HG03064 (cell line): Measurements from ENCODE around the gene ZDHHC14.
"Not testable (repeated sequence)": the region's sequence is repeated elsewhere in the genome, so short reads cannot be mapped to it uniquely, and the experiment has no call there.

Source experiments
- ATAC-seq: cut with Tn5 transposase; IDR thresholded peaks from one replicate; pipeline ENCODE4 v1.9.1; 2021; ENCODE audit warnings: low read depth; ENCODE audit not compliant: unreplicated experiment

Gene ZDHHC14

DNA sequence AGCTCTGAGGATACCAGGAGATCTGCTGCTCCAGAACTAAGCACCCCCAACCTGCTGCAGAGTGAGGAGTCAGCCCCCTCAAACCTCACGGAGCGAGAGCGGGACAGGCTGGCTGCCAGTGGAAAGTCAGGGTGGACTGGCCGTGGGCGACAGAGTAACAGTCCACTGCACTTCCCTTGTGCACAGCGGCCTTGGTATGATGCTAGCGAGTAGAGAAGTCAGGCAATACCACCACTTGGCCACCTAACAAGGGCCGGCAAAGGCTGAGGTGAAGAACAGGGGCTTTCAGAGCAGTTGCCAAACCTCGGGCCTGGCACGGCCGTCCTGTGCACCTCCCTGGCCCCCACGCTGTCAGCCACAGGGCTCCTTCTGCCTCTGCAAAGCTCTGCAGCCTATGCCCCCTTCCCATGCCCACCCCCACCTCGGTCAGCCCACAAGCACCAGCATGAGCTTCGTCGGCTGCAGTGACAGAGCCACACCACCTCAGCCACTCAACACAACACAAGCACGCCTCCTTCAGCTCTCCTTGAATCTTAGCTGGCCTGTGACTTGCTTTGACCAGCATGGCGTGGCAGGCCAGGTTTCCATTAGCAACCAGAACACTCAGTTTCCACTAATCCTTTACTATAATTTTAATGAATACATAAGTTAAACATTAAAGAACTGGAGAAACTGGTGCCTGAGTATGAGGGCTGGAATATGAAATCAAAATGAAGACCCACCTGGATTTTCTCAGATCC is 314.5 kb downstream of the ZDHHC14 start:
- no peak for ATAC-seq

DNA sequence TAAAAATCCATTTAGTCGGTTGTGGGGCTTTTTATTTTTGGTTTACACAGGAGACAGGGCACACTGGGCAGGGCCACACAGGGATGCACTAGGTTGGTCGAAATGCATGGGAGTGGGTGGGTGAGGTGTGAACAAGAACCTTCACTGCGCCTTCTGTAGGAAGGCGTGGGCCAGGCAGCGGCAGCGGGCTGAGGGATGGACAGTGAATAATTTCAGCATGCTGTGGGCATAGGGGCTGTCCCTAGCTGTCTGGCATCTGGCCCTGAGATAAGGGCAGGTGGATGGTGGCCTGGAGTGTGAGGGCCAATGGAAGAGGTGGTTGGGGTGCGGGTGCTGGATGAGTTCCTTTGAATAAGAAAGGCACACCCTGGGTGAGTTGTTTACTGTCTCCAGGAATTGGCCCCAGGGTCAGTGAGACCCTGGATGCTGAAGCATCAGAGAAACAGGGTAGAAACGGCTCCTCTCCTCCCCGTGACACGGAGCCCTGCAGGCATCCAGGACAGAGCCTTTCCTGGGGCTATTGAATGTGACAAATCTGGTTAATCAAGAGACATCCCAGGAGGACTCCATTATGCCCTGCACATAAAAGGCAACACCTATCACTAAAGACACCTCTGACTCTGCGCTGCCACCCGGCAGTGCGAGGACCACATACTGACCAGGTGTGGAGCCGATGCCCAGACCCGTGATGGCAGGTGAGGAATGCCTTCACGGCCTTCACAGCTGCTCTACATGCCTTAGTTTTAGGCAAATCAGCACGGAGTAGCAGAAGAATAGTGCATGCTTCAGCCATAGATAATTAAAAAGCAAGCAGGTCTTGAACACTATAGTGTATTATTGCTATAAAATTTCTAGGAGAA is 319.0 kb downstream of the ZDHHC14 start:
- ATAC-seq: no peak

DNA sequence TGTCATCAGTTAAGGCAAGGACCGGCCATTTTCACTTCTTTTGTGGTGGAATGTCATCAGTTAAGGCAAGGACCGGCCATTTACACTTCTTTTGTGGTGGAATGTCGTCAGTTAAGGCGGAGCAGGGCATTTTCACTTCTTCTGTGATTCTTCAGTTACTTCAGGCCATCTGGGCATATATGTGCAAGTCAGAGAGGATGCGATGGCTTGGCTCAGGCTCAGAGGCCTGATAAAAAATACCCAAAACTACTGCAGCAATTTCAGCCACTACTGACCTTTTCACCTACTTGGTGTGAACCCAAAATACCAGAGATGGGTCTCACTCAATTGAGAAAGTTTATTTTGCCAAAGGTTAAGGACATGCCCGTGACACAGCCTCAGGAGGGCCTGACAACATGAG is 325.4 kb downstream of the ZDHHC14 start:
- not testable (repeated sequence) for ATAC-seq

DNA sequence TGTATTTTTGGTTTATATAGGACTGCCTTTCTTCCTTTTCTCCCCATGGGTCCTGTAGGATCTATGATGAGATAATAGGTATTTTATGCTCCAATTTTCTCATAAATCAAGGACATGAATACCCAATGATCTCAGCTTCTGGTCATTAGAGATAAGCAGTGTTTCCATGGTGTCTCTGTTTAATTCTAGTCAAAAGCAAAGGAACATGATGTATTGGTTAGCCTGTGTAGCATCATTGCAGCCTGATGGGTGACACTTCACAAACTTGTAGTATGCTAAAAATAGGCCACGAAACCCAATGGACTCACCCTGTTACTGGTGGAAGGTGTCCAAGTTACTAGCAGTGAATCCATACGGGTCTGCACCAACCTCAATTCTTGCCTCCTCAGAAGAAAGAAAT is 325.9 kb downstream of the ZDHHC14 start:
- ATAC-seq: no peak

DNA sequence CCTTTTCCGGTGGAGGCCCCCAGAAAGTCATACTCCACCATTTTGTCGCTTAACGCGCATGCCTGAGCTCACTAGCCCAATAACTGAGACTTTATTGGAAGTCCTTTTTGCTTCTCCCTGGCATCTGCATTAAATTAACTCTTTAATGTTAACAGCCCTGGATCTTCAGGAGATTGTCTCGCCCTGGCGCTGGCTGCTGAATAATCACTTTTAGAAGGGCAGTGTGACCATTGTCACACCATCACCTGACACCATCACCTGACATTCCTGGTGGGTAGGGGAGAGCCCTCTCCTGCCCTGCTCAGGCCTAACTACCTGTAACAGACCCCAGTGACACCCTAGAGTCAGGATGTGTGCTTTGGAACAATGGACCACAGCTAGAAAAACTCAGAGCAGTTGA is 326.6 kb downstream of the ZDHHC14 start:
- ATAC-seq: no peak

DNA sequence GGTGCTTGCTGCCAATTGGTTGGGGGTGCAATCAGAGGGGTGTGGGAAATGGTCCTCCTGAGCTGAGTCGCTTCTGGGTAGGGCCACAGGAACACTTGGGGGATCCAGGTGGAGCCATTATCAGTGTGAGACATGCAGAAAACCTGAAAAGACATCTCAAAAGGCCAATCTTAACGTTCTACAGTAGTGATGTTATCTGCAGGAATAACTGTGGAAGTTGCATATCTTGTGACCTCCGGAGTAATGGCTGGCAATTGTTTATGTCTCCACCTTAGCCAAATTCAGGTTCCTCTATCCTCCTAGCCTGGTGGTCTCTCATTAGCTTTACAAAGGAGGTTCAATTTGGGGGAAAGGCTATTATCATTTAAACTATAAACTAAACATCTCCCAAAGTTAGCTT is 327.2 kb downstream of the ZDHHC14 start:
- ATAC-seq: no peak

DNA sequence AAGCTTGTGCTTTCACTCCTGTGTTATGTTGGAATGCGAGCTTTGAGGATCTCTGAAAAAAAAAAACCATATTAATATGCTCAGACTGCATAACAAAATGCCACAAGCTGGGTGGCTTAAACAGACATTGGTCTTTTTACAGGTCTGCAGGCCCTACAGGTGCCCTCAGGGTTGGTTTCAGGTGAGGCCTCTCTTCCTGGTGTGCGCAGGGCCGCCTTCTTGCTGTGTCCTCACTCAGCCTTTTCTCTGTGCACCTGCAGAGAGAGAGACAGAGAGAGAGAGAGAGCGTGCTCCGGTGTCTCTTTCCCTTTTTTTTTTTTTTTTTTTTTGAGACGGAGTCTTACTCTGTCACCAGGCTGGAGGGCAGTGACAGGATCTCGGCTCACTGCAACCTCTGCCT is 327.9 kb downstream of the ZDHHC14 start:
- no peak for ATAC-seq

DNA sequence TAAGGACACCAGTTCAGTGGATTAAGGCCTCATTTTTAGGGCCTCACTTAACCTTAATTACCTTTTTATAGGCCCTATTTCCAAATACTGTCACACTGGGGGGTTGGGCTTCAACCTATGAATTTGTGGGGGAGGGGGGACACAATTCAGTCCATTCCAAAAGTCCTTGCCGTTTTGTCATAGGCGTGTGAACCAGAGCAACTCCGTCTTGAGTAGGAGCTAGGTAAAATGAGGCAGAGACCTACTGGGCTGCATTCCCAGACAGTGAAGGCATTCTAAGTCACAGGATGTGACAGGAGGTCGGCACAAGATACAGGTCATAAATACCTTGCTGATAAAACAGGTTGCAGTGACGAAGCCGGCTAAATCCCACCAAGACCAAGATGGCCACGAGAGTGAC is 328.6 kb downstream of the ZDHHC14 start:
- no peak for ATAC-seq

DNA sequence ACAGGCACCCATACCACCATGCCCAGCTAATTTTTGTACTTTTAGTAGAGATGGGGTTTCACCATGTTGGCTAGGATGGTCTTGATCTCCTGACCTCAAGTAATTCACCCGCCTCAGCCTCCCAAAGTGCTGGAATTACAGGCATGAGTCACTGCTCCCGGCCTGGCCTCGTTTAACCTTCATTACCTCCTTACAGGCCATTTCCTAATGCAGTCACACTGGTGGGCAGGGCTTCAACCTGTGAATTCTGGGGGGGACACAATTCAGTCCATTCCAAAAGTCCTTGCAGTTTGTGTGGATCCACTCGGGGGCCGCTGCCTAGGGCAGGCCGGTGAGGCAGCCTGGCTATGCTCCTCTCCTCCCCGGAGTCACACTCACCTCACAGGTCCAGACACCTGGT is 329.6 kb downstream of the ZDHHC14 start:
- ATAC-seq: no peak

DNA sequence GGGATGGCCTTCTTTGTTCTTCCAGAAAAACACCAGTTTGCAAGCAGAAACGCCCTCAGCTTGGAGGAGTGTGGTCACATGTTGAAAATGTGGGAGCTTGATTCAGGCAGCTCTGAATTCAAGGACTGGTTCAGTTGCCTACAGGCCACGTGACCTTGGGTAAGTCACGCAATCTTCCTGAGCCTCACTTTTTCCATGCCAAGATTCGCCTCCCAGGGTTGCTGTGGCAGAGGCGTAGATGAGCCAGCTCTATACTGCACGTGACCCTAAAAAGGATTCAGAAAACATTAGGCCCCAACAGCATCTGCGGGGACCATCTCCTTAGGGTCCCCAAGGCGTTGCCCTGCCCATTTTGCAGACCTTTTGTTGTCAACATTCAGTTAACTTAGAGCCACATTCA is 330.1 kb downstream of the ZDHHC14 start:
- ATAC-seq: no peak

DNA sequence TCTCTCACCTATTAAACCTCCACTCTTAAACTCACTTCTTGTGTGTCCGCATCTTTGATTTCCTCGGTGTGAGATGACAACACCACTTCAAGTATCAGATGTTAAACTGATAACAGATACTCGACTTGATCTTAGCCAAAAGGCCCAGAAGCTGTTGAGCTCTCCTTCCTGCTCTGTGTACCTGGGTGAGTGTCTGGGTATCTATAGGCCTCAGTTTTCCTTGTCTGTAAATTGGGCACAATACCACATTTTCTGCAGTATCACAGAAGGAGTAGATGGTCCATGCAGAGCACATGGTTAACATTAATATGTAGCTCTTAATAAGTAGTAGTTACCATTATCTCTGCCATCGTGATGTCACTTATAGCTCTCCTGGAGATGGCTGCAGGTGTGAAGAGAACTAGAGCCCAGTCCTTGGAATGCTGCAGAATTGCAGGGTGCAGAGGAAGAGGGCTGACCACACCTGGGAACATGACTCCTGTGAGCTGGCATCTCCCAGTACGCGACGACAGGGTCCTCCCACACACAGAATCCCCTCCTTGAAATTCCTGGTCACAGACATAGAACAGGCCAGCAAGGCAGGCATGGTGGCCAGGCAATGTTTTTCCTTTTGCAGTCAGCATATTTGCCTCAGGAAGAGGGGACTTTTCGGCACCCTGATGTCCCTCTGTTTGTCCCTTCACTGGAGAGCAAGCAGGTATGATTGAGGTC is 331.8 kb downstream of the ZDHHC14 start:
- ATAC-seq: no peak

DNA sequence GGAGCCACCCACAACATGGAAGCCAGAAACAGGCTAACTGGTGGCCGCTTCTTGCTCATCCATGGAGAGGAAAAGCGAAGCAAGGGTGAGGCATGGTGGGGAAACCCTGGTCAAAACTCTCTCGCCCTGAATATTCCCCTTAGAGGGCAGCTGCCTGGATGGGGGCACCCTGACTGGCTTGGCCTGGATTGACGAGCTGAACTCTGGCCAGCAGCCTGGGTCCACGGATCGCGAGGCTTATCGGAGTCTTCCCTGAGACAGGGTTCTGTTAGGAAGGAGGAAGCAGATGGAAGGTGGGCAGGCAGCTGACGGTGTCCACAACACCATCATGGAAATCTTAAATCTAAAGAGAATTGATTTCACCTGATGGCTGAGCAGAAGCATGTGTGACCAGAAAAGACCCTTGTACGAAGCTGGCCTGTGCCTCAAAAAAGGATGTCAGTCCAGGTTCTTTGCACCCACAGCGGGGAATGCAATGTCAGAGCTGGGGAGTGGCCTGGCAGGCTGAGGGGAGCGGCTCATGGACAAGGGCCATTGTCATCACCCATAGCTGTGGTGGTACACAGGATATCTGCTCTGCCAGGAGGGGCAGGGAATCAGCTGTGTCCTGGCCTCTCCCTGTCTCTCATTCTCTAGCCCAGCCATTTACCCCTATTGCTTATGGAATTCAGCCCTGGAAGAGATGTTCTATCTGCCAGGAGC is 332.6 kb downstream of the ZDHHC14 start:
- ATAC-seq: no peak

DNA sequence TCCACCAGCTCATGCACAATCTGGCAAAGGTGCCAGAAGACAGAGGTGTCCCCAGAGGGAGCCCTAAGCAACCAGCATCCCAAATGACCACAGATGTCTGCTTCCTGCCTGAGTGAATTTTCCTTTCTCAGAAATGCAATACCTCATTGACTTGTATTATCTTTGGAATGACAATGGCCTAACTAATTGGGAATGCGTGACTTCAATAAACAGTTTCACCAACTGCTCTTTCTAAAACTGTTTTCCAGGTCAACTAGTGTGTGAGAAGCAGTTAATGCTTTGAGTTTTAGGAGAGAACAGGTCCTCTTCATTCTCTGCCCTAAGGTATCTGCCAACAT is 333.1 kb downstream of the ZDHHC14 start:
- no peak for ATAC-seq

DNA sequence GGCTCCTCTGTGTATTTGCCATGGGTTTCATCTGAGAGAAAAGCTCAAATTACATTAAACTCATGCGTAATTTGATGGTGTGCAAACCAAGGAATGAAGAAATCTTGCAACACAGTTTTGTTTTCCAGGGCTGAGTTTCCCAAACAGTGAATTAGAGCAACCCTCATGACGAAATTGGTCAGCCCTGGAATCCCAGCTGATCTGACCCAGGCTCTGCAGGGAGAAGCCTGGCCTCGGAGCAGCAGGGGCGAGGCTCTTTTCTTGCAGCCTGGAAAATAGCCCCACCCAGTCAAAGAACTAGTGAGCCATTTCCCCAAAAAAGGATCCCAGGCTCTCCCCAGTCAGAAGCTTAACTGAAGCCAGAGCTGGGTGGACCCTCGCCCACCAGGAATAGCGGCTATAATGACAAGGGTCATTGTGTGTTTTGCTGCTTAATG is 334.8 kb downstream of the ZDHHC14 start:
- ATAC-seq: no peak

DNA sequence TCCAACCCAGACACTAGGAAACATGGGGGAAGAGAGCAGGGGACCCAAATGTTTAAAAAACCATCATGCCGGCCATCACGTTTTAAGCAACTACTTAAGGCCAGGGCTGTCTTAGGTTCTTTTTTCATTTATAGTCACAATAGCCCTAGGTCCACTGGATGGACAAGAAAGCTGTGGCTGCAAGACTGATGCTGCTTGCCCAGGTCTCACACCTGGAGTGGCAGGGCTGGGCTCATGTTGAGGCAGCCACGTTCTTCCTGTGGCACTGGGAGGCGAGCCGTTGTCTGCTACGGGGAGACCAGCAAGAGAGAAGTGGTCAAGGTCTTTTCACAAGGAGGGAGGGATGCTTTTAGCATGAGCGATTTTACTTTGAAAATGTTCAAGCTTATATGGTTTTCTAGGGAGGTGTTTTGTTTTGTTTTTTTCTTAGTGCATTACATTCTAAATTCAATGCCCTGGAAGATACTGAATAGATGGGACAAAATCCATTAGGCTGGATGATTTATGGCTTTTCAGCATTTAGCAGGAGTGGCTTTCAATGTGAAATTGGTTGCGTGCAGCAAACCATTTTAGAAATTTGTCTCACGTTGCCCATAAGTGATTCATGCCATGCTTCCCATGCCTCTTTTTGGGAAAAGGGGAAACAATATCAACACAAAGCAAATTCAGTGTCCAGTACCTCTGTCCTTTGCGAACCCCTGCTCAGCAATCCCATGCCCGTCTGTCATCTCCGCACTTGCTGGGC is 335.4 kb downstream of the ZDHHC14 start:
- no peak for ATAC-seq

DNA sequence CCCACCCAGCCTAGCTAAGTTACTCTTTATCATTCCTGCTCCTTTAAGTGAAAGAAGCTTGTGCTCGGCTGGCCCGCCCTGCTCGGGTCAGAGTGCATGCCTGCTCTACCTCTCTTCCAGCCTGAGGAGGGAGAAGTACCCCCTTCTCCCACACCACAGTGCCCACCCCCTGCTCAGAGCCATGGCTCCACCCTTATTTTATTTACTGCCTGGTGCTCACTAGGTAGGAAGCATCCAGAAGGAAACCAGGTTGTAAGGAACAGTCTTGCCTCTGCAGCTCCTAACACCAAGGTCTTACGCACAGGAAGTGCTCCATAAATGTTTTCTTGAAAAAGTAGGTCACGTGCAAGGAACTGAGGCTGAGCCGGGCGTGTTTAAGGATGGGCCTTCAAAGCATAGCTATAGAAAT is 336.4 kb downstream of the ZDHHC14 start:
- no peak for ATAC-seq

DNA sequence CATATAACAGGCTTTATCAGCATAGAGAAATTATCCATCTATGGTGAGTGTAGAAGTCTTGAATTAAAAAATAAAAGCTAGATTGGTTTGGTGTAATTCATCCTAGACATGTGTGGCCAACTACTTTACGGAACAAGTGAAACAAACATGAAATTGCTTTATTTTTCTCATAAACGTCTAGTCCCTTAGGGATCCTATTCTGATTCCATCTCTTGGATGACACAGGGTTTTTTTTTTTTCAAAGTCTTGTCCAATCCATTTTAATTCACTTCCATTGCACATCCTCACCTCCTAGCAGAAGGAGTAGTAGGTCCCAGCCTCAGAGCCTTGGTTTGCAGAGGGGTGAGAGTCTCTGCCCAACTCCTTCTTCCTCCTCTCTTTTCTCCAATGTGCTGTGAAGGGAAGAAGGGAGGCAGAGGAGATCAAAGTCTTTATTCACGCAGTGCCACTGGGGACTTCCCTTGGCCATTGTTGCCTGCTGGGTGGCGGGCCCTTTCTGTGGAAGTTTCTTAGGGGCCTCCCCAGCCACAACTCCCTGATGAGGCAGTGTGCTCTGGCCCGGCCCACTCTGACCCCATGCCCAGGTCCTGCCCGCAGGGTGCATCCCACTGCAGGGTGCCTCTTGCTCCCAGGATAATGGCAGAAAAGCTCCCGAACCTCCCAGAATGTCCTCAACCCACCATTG is 337.7 kb downstream of the ZDHHC14 start:
- no peak for ATAC-seq

DNA sequence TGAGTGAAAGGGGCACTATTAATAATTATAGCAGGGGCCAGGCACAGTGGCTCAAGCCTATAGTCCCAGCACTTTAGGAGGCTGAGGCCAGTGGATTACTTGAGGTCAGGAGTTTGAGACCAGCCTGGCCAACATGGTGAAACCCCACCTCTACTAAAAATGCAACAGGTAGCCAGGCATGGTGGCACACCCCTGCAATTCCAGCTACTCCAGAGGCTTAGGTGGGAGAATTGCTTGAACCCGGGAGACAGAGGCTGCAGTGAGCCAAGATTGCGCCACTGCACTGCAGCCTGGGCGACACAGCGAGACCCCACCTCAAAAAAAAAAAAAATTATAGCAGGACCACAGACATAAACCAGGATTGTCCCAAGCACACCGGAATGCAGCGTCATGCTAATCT is 340.0 kb downstream of the ZDHHC14 start:
- ATAC-seq: not testable (repeated sequence)

DNA sequence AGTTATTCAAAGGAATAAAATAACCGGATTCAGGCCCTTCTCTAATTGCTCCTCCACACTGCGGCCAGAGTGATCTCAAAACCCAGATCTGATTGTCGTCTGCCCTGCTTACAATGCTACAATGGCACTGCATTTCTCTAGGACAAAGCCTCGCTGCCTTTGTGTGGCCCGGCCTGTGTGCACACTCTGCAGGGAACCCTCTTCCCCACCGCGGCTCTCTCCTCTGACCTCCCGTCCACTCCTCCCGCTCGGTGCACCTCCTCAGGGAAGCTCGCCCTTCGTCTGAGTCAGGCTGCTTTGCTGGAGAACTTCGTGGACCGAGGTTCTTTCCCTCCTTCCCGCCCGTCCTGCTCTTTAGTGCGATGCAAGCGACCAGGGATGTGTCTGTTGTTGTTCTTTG is 340.4 kb downstream of the ZDHHC14 start:
- no peak for ATAC-seq

DNA sequence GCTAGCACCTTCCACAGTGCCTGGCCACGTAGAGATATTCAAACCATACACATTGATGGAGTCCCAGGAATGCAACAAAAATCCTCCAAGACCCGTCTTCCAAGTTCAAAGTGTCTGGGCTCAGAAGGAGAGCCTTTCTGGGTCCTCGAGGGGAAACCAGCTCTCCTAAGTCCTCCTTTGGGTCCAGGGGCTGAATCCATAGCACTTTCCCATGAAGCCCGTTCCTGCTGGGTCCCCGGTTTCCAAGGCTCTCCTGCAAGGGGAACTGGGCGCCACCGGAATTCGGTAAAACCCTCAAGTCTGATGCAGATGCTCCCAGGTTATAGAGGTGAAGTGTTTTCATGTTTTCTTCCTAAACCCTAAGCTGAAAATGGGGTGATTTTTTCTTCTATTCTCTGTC is 340.8 kb downstream of the ZDHHC14 start:
- ATAC-seq: no peak
